Left kidney (tissue), 8 donors: ENCODE results near the gene UAP1L1. TPM values are rescaled to one million over a fixed set of nuclear protein-coding genes. Genes with fewer than 3 reads are reported as not detected.
"Not testable (repeated sequence)": the region's sequence is repeated elsewhere in the genome, so short reads cannot be mapped to it uniquely, and the experiment has no call there.

Source experiments
- DNase-seq: peaks from one replicate; pipeline ENCODE4 v3.0.0-alpha.2; 2013
- long read RNA-seq, 8 donors: transcript quantifications; one replicate each; lab custom pipeline, GENCODE V29; 2026
- polyA plus RNA-seq: library from polyadenylated mRNA; unstranded; fragments of 120-200 nt; gene quantifications from one replicate; pipeline ENCODE4 v1.2.1, GENCODE V29; 2013; ENCODE audit not compliant: insufficient read length

UAP1L1 gene, protein sequence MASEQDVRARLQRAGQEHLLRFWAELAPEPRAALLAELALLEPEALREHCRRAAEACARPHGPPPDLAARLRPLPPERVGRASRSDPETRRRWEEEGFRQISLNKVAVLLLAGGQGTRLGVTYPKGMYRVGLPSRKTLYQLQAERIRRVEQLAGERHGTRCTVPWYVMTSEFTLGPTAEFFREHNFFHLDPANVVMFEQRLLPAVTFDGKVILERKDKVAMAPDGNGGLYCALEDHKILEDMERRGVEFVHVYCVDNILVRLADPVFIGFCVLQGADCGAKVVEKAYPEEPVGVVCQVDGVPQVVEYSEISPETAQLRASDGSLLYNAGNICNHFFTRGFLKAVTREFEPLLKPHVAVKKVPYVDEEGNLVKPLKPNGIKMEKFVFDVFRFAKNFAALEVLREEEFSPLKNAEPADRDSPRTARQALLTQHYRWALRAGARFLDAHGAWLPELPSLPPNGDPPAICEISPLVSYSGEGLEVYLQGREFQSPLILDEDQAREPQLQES
- polyA plus RNA-seq, result 6.9 TPM
- long read RNA-seq, donor 1, partial matches to known transcripts, result 0 of 1 reads
- long read RNA-seq, donor 1, other reads (novel, unspliced or antisense), result 0 of 1 reads
- long read RNA-seq, donor 2, partial matches to known transcripts, result 0 of 1 reads
- long read RNA-seq, donor 2, other reads (novel, unspliced or antisense), result 0 of 1 reads
- long read RNA-seq, donor 3, partial matches to known transcripts, result 7 of 7 reads
- long read RNA-seq, donor 3, other reads (novel, unspliced or antisense), result 0 of 7 reads
- long read RNA-seq, donor 4, result 0 reads
- long read RNA-seq, donor 5, result 0 reads
- long read RNA-seq, donor 6, result 0 reads
- long read RNA-seq, donor 7, partial matches to known transcripts, result 0 of 1 reads
- long read RNA-seq, donor 7, other reads (novel, unspliced or antisense), result 0 of 1 reads
- long read RNA-seq, donor 8, result 0 reads

DNA sequence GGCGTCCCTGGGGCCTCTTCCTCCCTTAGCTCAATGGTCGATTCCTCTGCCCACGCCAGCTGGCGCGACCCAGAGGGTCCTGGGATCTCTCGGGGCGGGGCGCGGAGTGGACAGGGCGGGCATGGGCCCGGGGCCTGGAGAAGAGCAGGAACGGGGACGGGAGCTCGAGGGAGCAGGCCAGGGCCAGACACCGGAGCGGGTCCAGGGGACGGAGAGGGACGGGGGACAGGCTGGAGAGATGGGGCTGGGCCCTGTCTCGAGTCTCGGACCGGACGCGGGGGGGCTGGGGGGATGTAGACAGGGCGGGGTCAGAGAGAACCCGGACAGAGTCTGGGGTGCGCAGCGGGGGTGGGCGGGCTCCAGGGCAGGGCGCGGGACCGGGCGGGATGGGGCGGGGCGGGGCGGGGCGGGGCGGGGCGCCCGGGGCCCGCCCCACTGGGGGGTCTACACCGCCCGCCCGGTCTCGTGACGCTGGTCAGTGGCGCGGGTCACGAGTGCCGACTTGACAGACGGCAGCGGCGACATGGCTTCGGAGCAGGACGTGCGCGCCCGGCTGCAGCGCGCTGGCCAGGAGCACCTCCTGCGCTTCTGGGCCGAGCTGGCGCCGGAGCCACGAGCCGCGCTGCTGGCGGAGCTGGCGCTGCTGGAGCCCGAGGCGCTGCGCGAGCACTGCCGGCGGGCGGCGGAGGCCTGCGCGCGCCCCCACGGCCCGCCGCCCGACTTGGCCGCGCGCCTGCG, at the start of gene UAP1L1:
TSS of gene UAP1L1 (plus strand) at position 508 of the 738 bp plus-strand sequence. CDS start at position 524, 16 bp downstream.
- no peak for DNase-seq

DNA sequence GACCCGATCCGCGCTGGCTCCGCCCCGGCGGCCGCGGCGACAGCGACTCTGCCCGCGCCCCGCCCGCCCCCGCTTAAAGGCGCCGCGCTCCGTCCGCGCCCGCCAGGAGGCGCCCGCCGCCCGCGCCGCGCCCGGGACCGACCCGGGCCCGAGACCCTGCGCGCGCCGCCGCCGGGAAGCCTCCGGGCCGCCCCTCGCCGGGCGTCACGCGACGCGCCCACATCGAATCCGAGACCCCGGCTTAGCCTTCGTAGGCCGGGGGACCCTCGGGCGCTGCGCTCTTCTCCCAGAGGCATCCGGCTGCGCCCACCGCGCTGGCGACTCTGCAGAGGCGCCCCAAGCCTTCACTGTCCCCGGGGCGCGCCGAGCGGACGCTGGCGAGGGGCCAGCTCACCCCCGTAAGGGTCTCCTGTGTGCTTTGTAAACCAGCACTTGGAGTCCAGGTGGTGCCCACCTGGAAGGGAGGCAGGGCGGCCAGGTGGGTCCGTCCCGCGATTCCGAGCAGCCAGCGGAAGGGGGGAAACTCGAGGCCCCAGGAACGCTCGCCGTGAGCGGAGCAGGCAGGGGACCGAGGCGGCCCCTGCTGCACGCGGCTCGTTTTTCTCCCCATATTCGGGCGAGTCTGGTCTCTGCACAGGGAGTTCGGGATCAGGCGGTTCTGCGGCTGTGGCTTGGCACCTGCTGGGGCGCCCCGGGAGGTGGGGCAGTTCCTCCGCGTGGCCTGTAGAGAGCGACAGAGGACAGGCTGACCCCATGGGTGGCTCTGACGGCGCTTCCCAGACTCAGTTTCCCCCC, 48.9 kb upstream of the UAP1L1 start:
- no peak for DNase-seq

DNA sequence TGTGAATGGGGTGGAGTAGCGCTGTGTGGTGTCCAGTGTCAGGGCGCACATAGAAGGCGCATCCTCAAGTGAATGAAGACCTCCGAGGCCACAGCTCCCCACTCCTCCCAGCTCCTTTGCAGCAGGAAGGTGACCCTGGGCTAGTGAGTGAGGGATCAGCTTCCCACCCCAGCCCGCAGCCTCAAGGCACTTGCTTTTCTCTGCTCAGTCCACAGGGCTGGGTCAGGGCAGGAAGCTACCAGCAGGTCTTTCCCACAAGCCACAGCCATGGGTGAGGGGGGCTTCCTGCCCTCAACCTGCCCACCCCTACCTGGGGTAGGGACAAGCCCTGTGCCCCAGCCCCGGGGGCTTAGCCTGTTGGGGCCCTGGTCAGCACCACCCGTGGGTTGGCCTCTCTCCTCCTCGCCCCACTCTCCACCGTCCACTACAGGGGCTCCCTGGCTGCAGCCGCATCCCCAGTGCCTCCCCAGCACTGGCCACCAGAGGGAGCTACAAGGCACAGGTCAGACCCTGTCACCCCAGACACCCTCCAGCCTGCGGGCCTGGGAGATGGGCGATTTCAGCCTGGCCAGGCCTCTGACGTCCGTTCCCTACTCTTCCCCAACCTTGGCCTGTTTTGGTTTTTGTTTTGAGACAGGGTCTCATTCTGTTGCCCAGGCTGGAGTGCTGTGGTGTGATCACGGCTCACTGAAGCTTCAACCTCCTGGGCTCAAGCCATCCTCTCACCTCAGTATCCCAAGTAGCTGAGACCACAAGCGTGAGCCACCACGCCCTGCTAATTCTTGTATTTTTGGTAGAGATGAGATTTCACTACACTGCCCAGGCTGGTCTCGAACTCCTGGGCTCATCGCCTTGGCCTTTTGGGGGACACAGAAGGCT, 48.0 kb upstream of the UAP1L1 start:
- no peak for DNase-seq

DNA sequence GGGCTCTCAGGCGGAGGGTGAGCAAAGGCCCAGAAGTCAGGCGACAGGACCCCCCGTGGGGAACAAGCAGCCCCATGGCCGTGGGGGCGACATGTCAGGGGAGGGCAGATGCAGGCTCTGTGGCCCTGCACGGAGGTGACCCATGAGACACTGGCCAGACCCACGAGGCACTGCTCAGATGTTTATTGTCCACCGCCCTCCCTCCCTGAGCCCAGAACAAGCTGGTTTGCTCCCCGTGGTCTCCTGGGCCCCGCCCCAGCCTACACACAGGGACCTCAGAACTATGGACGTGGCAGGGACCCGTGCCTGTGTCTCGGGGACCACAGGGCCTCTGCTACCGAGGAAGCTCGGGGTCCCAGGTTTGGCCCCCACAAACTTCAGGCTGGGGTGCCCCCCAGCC, 47.3 kb upstream of the UAP1L1 start:
- no peak for DNase-seq

DNA sequence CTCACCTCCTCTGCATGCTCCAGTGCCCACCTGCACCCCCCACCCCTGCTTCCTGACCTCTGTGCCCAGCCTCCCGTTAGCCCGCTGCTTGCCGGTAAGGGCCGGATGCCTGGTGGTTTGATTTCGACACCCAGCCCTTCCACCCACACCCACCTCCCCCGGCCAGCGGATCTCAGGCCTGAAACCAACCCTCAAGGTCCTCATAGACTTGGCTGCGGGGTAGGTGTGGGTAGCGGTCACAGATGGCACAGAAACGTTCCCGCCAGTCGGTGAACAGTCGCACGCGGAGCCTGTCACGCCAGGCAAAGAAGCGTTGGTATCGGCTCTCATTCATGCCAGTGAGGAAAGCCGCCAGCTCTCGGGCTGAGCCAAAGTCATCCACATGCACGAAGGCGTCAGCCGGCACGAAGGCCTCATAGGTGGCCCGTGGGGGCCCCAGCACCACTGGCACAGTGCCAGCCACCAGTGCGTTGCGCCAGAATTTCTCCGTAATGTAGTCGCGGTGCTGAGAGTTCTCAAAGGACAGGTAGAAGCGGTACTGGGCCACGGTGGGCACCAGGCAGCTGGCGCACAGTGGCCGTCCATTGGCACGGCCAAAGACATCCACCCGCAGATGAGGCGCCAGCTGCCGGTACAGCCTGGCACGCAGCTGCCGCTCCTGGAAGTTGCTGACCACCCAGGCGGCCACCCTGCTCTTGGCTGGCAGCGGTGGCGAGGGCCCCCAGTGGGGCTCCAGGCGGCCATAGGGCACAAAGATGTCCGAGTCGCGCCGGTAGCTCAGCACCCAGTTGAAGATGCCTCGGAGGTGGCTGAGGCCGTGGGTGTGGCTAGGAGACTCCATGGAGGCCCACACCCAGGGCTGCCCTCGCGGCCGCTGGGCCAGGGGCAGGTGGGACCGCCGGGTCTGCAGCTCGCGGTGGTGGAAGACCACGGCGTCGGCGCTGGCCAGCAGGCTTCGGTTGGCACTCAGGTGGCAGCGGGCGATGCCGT, 46.5 kb upstream of the UAP1L1 start:
- DNase-seq, result no peak

DNA sequence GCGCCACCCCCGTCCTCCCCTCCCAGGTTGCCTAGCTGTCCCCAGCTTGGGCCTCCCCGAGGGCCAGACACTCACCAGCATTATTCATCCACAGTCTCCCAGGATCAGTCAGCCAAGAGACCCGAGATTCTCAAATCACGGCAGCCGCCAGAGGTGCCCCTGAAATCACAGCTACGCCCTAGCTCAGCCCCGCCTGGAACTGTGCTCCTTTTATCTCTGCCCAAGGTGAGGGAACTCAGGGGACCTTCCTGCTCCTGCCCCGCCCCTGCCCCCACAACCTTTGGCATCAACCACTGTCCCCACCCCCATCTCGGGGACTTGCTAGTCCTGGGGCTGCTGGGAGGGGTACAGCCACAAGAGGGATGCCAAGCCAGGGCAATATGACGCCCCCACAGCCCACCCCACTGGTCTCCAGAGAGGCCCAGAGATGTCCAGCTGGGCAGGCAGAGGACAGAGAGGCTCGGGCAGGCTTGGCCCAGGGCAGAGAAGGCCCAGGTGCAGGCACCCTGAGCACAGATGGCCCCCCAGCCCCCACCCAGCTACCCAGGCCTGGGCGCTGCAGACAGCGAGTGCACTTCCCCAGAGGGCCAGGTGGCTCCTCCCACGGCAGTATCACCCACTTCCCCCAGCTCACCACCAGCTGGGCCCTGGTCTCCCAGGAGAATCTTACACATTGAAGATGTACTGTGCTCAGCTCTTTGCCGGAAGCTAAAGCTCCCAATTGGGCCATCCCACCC, 45.2 kb upstream of the UAP1L1 start, which contains the start of gene FUT7:
TSS of gene FUT7 (minus strand) at position 185 of the 737 bp plus-strand sequence. CDS start at position 88, 97 bp downstream.
- DNase-seq, result no peak

DNA sequence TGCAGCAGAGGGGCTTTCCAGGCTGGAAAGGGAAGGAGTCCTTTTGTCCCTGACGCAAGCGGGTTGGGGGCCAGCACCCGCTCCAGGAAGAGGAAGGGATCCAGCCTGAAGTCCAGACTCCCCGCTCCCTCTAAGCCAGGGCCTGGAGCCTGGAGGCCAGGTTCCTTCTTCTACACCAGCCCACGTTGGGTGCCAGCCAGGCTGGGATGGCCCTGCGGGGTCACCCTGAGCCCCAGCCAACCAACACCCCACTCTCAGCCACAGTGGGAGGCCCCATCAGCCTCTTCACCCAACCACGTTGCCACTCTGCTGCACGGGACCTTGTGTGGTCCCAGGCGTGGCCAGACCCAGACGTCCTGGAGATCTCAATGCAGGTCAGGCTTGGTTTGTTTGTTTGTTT, 44.5 kb upstream of the UAP1L1 start:
- DNase-seq, result no peak

DNA sequence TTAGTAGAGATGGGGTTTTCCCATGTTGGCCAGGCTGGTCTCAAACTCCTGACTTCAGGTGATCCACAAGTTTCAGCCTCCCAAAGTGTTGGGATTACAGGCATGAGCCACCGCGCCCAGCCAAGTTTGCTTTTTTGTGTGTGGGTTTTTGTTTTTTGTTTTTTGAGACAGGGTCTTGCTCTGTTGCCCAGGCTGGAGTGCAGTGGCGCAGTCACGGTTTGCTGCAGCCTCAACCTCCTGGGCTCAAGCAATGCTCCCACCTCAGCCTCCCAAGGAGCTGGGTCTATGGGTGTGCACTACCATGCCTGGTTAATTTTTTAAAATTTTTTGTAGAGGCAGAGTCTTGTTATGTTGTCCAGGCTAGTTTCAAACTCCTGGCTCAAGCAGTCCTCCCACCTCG, 43.8 kb upstream of the UAP1L1 start:
- DNase-seq, result not testable (repeated sequence)

DNA sequence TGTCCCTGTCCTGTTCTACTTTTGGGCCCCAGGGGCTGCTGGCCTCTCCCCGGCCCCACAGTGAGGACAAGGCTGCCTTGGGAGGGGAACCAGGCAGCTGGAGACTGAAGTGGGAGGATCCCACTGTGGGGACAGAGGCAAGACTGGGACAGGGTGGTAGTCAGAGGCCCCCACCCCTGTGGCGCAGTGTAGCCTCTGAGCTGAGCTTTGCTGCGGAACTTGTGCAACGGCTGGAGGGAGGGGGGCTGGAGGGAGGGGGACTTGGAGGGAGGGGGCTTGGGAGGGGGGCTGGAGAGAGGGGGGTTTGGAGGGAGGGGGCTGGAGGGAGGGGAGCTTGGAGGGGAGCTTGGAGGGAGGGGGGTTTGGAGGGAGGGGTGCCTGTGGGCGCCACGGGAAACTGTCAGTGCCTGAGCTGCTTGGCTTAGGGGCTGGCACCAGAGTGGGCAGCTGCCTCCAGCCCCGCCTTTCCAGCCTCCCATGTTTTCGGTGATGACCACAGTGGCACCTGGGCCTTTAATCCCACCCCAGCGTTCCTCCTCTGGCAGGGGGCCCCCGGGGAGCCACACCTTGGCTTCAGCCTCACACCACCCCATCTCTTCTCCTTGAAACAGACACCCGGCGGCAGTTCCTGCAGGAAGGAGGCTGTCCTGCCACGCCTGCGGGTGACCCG, 43.1 kb upstream of the UAP1L1 start:
- DNase-seq, result no peak

DNA sequence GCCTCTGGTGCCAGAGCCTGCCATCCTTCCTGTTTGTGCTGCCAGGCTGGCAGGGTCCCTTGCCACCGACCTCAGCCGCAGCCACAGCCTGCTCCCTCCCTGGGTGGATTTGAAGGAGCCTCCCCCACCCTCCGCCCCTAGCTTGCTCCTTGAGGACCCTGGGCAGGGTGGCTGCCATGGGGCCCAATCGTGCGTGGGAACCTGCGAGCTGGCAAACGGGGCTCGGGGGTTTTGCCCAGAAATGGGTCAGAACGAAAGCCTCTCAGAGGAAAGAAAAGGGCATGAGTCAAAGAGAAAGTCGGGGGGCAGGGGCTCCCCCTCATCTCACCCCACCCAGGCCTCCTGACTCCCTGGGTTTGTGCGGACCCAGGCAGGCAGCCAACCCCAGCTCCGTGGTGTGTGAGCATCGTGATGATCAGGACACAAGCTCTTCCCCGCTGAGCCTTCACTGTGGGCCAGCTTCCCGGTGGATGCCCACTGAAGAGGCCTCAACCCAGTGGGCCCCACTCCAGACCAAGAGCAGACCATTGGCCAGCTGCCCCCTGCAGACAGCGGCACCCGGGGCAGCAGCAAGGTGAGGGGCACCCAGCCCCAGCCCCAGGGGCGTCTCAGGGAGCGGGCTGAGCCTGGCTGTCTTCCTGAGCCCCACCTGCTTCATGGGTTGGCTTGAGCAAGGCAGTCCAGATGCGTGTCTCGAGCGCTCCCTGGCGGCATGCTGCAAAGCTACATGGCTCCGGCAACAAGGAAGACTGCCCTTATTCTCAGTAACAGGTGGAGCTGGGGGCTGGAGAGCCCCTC, 42.4 kb upstream of the UAP1L1 start:
- DNase-seq, result no peak

DNA sequence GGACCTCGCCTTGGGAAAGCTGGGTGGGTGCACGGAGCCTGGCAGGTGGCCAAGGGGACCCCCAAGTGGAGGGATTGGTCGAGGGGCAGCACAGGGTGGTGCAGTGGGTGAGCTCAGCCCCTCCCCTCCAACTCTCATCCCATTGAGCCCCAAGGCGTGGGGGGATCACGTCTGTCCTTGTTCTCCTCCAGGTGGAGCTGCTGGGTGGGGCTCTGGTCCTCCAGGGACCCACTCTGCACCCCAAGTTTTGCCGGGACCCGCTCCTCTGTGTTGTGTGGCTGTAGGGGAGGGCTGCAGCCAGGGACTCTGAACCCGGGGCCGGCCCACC, 41.8 kb upstream of the UAP1L1 start:
- DNase-seq, result no peak

DNA sequence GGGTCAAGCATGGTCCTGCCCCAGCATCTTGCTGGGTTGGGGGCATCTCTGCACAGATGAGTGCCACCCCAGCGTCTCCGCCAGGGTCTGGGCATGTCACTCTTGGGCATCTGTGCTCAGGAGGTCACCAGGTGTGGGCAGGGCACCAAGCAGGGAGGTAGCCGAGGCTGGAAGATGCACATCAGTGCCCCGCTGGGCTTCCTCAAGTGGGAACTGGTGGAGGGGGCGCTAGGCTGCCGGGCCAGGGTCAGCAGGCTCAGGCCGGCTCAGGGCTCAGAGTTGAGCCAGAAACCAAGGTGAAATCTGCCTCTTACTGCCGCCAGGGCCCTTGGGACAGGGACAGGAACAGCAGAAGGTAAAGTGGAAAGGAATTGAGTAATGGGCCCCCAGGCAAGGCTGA, 41.4 kb upstream of the UAP1L1 start:
- DNase-seq, result no peak

DNA sequence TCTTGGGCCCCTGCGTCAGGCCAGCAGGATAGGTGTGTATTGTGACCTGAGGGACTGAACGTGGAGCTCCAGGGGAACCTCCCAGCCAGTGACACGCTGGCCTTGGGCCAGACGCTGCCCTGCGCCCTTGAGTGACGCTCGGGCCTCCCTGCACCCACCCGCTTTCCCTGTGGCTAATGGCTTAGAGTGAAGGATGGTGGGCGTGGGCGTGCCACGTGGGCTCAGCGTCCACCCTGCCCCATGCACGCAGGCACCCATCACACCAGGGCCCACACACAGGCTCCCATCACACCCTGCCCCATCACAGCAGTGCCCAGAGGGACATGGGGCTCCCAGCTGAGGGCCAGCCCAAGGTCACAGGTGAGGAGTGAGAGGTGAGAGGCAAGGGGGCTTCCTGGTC, 40.3 kb upstream of the UAP1L1 start:
- no peak for DNase-seq

DNA sequence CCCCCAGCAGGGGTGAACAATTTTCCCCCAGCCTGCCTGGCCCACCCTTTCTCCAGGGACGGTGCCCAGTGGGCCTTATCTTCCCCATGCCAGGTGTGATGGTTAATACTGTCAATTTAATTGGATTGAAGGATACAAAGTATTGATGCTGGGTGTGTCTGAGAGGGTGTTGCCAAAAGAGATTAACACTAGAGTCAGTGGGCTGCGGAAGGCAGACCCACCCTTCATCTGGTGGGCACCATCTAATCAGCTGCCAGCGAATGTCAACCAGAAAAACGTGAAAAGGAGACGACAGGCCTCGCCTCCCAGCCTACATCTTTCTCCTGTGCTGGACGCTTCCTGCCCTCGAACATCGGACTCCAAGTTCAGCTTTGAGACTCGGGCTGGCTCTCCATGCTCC, 39.8 kb upstream of the UAP1L1 start:
- no peak for DNase-seq

DNA sequence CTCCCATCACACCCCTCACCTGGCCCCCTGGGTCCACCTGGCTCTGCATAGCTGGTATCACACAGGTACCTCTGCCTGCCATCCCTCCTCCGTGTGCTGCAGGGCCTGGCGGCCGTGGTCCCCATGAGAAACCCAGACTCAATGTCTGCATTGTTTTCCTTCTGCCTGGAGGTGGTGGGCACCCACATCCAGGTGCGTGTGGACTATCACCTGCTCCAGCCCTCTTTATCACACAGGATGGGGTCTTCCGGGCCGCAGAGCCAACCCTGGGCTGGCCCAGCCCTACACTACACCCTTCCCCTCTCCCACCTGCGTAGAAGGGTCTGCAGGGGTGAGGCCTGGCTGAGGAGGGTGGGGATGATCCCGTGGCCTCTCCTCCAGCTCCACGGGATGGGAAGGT, 38.4 kb upstream of the UAP1L1 start:
- no peak for DNase-seq

DNA sequence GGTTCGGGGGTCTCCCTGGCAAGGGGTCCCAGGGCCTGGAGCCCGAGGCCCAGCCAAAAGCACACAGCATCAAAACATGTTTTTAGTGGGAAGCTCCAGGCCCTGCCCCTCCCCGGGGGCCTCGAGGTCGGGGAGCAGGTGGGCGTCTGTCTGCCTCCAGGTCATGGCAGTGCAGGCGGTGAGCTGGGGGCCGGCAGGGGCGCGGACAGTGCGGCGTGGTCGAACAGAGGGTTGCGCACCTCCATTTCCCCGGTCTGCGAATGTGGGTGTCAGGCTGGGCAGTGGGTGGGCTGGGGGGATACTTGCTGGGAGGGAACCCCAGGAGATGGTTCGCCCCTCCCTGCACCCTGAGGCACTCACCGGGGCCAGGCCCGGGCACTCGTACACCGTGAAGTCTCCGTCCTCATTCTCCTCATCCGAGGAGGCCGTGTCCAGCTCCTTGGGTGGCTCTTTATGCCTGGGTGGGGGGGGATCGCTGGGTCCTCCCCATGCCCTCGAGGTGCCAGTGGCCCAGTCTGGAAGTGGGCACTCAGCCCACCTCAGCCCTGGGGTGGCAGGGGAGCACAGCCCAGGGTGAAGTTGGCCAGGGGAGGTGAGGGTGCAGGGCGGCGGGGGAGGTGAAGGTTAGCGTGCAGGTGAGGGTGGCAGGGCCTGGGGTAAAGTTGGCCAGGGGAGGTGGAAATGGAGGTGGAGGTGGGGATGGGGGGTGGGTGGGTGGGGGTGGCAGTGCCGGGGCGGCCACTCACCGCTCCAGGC, 37.5 kb upstream of the UAP1L1 start:
- no peak for DNase-seq
